ENCODE results near the gene CUBN. TPM values are rescaled to one million over a fixed set of nuclear protein-coding genes. Genes with fewer than 3 reads are reported as not detected.

Gene CUBN
- polyA plus RNA-seq, 2 of the 4 experiments (the other 2 are of a cell fraction) = 0.08 to 0.28 TPM

DNA sequence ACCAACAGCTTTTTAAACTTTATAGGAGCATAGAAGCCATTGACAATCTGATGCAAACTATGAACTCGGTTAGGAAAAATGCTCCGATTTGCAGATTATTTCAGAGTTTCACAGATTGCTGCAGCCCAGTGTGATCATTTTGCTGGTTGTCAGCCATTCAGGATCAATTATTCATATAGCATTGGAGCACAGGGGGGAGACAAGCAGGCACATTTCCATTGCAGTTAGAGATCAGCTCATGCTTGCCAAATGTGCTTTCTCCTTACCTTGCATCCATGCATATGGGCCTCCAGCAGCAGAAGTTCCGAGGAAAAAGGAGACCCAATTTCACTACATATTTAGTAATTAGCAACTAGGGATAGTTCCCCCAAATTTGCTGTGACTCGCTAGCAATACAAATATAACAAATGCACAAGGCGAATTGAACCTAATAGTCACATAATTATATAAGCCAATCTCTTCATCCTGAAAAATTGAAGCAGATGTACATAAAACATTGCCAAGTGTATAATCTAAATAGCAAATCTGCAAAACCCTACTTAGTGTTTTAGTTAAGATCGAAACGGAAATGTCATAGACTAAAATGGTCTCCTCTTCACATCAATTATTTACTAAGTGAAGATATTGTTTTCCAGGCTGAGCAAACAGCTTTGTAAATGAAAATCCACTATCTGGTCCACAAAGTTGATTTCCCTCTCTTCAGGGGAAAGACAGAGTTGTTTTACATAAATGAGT is 262.9 kb downstream of the CUBN start:
- FAIRE-seq = no peak
- ChIA-PET POLR2A (no interaction called here), CTCF (interaction anchor here (0.6 to 1.4 kb wide), 3 partner anchors 10 to 22 kb away, joined by 3 to 6 read pairs (median 3); no protein-coding TSS in a partner anchor)
- DNase-seq (ENCODE audit: low read depth in 1 of 2, low spot score in 1 of 2) = no peak
- Histone ChIP-seq H3K4me3 (no peak overlapping the region), H3K4me2 (no peak overlapping the region), H3K4me1 (no peaks in the 10 kb centered on the region), H3K27ac (no peak overlapping the region), H3K9me3 (no peaks in the 10 kb centered on the region; the same call in 2 of the 3 replicates)
- TF ChIP-seq TFCP2L1 (CRISPR knock-in tag; IDR thresholded peaks at IDR 0.05) (no peak), RCOR1 (IDR thresholded peaks at IDR 0.05; ENCODE audit: low read depth, low read length) (no peak), PHF8 (IDR thresholded peaks at IDR 0.05; ENCODE audit: borderline replicate concordance, low read depth) (no peak), SMC3 (IDR thresholded peaks at IDR 0.05) (no peak), ZC3H11A (IDR thresholded peaks at IDR 0.05) (no peak), POLR2AphosphoS2 (conservative IDR thresholded peaks at IDR 0.05; ENCODE audit: low read length) (no peak), KDM1A (IDR thresholded peaks at IDR 0.05; ENCODE audit: low read depth) (no peak), NR3C1 (IDR thresholded peaks at IDR 0.05) (no peak), RARB (CRISPR knock-in tag; IDR thresholded peaks at IDR 0.05) (no peak), FOSL2 (IDR thresholded peaks at IDR 0.05) (no peak), FOSL2 (CRISPR knock-in tag; IDR thresholded peaks at IDR 0.05) (no peak), SREBF2 (IDR thresholded peaks at IDR 0.05) (no peak)
- TF ChIP-seq, protein P1, sequence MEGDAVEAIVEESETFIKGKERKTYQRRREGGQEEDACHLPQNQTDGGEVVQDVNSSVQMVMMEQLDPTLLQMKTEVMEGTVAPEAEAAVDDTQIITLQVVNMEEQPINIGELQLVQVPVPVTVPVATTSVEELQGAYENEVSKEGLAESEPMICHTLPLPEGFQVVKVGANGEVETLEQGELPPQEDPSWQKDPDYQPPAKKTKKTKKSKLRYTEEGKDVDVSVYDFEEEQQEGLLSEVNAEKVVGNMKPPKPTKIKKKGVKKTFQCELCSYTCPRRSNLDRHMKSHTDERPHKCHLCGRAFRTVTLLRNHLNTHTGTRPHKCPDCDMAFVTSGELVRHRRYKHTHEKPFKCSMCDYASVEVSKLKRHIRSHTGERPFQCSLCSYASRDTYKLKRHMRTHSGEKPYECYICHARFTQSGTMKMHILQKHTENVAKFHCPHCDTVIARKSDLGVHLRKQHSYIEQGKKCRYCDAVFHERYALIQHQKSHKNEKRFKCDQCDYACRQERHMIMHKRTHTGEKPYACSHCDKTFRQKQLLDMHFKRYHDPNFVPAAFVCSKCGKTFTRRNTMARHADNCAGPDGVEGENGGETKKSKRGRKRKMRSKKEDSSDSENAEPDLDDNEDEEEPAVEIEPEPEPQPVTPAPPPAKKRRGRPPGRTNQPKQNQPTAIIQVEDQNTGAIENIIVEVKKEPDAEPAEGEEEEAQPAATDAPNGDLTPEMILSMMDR (IDR thresholded peaks at IDR 0.05) = no peak
- TF ChIP-seq, protein P2, sequence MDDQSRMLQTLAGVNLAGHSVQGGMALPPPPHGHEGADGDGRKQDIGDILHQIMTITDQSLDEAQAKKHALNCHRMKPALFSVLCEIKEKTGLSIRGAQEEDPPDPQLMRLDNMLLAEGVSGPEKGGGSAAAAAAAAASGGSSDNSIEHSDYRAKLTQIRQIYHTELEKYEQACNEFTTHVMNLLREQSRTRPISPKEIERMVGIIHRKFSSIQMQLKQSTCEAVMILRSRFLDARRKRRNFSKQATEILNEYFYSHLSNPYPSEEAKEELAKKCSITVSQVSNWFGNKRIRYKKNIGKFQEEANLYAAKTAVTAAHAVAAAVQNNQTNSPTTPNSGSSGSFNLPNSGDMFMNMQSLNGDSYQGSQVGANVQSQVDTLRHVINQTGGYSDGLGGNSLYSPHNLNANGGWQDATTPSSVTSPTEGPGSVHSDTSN (IDR thresholded peaks at IDR 0.05) = no peak
- TF ChIP-seq, protein P3, sequence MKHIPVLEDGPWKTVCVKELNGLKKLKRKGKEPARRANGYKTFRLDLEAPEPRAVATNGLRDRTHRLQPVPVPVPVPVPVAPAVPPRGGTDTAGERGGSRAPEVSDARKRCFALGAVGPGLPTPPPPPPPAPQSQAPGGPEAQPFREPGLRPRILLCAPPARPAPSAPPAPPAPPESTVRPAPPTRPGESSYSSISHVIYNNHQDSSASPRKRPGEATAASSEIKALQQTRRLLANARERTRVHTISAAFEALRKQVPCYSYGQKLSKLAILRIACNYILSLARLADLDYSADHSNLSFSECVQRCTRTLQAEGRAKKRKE (CRISPR knock-in tag; IDR thresholded peaks at IDR 0.05; ENCODE audit: low read depth) = no peak
- TF ChIP-seq, protein P4, sequence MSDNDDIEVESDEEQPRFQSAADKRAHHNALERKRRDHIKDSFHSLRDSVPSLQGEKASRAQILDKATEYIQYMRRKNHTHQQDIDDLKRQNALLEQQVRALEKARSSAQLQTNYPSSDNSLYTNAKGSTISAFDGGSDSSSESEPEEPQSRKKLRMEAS (IDR thresholded peaks at IDR 0.05) = no peak
- WGBS (ENCODE audit: missing lambda C conversion rate) = 59% methylated on average over 7 of the region's 7 CpGs
- ATAC-seq = no peak

DNA sequence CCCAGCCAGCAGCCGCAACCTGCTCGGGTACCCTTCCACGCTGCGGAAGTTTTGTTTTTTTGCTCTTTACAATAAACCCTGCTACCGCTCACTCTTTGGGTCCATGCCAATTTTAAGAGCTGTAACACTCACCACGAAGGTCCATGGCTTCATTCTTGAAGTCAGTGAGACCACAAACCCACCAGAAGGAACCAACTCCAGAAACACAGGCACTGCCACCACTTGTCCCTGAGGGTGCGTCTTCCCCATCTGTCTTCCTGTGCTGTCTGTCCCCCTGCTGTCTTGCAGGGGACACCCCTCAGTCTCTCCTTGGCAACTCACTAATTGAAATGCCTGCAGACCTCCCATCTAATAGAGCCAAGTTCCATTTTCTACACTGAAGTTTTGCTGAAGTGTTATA is 263.8 kb downstream of the CUBN start:
- FAIRE-seq (no peak), DNase-seq (ENCODE audit: low read depth in 1 of 2, low spot score in 1 of 2) (no peak), ATAC-seq (no peak)
- 82% methylated on average over 7 of the region's 7 CpGs for WGBS (ENCODE audit: missing lambda C conversion rate)
- CTCF ChIA-PET = interaction anchor here (1.3 kb wide), 1 partner anchor 9 kb away, joined by 3 read pairs; no protein-coding TSS in a partner anchor
- Histone ChIP-seq H3K4me3 (no peak overlapping the region), H3K4me2 (no peak overlapping the region), H3K27ac (no peak overlapping the region), H3K9me3 (no peaks in the 10 kb centered on the region; the same call in 2 of the 3 replicates), H3K4me1 (no peaks in the 10 kb centered on the region)
- TF ChIP-seq FOSL2 (IDR thresholded peaks at IDR 0.05) = no peak
- TF ChIP-seq FOSL2 (CRISPR knock-in tag; IDR thresholded peaks at IDR 0.05) = no peak
- no peak for TF ChIP-seq EP300 (IDR thresholded peaks at IDR 0.05)
- POLR2A ChIA-PET = no interaction called here

DNA sequence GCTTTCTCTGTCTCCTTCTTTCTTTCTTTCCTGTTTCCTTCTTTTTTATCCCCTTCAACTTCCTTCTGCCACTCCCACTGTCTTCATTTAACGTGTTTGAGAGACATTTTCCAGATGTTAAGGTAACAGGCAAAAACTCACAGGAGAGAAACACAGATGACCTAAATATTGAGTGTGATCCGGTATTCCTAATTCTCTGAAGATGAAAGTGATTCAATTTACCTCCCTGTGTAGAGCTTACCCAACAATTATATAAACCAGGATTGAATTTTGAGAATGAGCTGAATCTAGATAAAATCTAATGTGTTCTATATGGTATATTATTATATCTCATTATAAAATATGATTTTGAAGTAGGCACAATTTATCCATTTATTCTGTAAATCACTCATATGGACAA is 265.8 kb downstream of the CUBN start:
- no peak for ATAC-seq
- TF ChIP-seq POLR2A (IDR thresholded peaks at IDR 0.05; ENCODE audit: low read length) = no peak
- TF ChIP-seq NR3C1 (IDR thresholded peaks at IDR 0.05) = no peak
- no peak for TF ChIP-seq SREBF2 (IDR thresholded peaks at IDR 0.05)
- no peak for TF ChIP-seq JUN (IDR thresholded peaks at IDR 0.05)
- no peak for TF ChIP-seq ZC3H11A (IDR thresholded peaks at IDR 0.05)
- no peak for TF ChIP-seq RARB (CRISPR knock-in tag; IDR thresholded peaks at IDR 0.05)
- TF ChIP-seq MYC (IDR thresholded peaks at IDR 0.05; ENCODE audit: borderline replicate concordance, low read length) = no peak
- no peak for FAIRE-seq
- ChIA-PET CTCF (interaction anchor here (0.6 to 1.3 kb wide), 4 partner anchors 10 to 1565 kb away, joined by 3 to 4 read pairs (median 4); no protein-coding TSS in a partner anchor), POLR2A (interaction anchor here (0.6 kb wide), 1 partner anchor 586 kb away, joined by 5 read pairs; no protein-coding TSS in a partner anchor)
- Histone ChIP-seq H3K4me2 (no peak overlapping the region), H3K4me3 (no peak overlapping the region), H3K27ac (no peak overlapping the region), H3K4me1 (no peaks in the 10 kb centered on the region), H3K9me3 (no peaks in the 10 kb centered on the region; the same call in 2 of the 3 replicates)
- WGBS (ENCODE audit: missing lambda C conversion rate) = 40% methylated on average over 2 of the region's 2 CpGs
- DNase-seq (ENCODE audit: low read depth in 1 of 2, low spot score in 1 of 2) = no peak
